ENCODE data around the gene NPTX1.

DNA sequence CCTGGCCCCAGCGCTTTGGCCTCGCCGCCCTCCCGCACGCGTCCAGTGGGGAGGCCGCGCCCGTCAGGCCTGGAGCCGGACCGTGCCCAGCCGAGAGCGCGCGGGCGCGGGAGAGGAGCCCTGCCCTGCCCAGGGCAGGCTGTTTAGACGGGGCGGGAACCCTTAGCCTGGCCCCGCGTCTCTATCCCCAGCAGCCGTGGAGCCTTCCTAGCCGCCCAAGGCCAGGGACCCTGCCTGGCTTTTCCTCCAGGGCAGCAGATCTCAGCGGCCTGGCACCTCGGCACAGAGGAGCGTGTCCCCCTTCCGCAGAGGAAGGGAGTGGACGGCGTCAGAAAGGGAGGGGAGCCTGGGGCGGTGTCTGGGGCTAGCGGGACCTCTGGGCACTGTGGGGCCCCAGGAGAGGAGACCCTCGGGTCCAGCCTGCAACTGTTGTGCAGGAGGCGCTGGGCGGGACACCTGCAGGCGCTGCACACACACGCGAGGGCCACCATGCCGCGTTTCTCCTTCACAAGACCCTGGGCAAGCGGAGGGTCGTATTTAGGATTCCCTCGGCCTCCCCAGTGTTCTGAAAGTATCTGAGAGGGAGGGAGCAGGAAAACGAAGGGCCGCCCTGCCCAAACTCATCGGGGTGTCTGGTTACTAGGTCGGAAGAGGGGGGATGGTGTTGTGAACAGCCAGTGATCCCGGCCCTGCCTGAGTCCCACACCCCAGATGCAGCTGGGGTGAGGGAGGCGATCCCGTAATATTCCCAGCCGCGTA, 2.3 kb upstream of the NPTX1 start:
- TF ChIP-seq NFRKB (IDR thresholded peaks at IDR 0.05) (no peak), FOXK2 (IDR thresholded peaks at IDR 0.05) (no peak), FOXM1 (IDR thresholded peaks at IDR 0.05; ENCODE audit: borderline replicate concordance) (no peak), SP1 (IDR thresholded peaks at IDR 0.05) (no peak), SUZ12 (IDR thresholded peaks at IDR 0.05) (no peak)

Data from HEK293T (cell line).